M059J (cell line): ENCODE measurements around the gene PRR36. TPM values are rescaled to one million over a fixed set of nuclear protein-coding genes. Genes with fewer than 3 reads are reported as not detected.

ENCODE experiments used
- DNase-seq: peaks from one replicate; pipeline ENCODE4 v3.0.0-alpha.2; 2012; ENCODE audit warnings: low read depth
- total RNA-seq: library from RNA; depleted of rRNA; stranded (reverse); fragments of >200 nt; shearing (Covaris generic); gene quantifications from 2 replicates; pipeline ENCODE4 v1.2.3, GENCODE V29; 2014

The PRR36 gene
- total RNA-seq, 1 experiment from 2014 or later, result not detected

- DNase-seq, result no peak
Measured at GRCh38 chr19:7872306-7873204, 1.6 kb downstream of the PRR36 start.

GRCh38 chr19:7871437-7872305 lies 2.5 kb downstream of the PRR36 start:
- DNase-seq, result peak; percentile 90

- peak; percentile 70 for DNase-seq
Measured at GRCh38 chr19:7870571-7871436, 3.4 kb downstream of the PRR36 start.

GRCh38 chr19:7869910-7870511 lies 4.2 kb downstream of the PRR36 start:
- no peak for DNase-seq

GRCh38 chr19:7869453-7869909 lies 4.7 kb downstream of the PRR36 start:
- no peak for DNase-seq

- no peak for DNase-seq
Measured at GRCh38 chr19:7868671-7869452, 5.3 kb downstream of the PRR36 start.

- DNase-seq, result no peak
Measured at GRCh38 chr19:7868326-7868670, 5.9 kb downstream of the PRR36 start.

- DNase-seq, result no peak
Measured at GRCh38 chr19:7867092-7867844, 6.9 kb downstream of the PRR36 start.

- no peak for DNase-seq
Measured at GRCh38 chr19:7866399-7867091, 7.6 kb downstream of the PRR36 start.

GRCh38 chr19:7865262-7865911 lies 8.8 kb downstream of the PRR36 start:
- no peak for DNase-seq

- no peak for DNase-seq
Measured at GRCh38 chr19:7864690-7865074, 9.5 kb downstream of the PRR36 start.

GRCh38 chr19:7863971-7864689 lies 10.1 kb downstream of the PRR36 start:
- DNase-seq, result no peak

GRCh38 chr19:7863157-7863970 lies 10.8 kb downstream of the PRR36 start:
- no peak for DNase-seq

- no peak for DNase-seq
Measured at GRCh38 chr19:7862413-7862951, 11.7 kb downstream of the PRR36 start.

GRCh38 chr19:7861619-7862412 lies 12.4 kb downstream of the PRR36 start:
- DNase-seq, result no peak
